WTC11 (cell line): ENCODE measurements around the gene HIBADH. TPM values are rescaled to one million over a fixed set of nuclear protein-coding genes. Genes with fewer than 3 reads are reported as not detected.

ENCODE experiments used
- ATAC-seq: fragments of 200-7000 bp; cut with Tn5 transposase; 2 replicates; pipeline ENCODE4 v1.10.0; 2021; ENCODE audit warnings: mild to moderate bottlenecking, moderate library complexity
- CTCF ChIA-PET: fragments of 300-600 bp; sonication (Branson Sonifier 250); formaldehyde crosslinking; loops from one replicate; lab custom pipeline; 2021; ENCODE audit warnings: antibody characterized with exemption; lab: Charles Lee
- POLR2A ChIA-PET: fragments of 350-600 bp; sonication (Branson Sonifier 250); formaldehyde crosslinking; loops from one replicate; lab custom pipeline; 2021; ENCODE audit warnings: antibody characterized with exemption; lab: Charles Lee
- DNase-seq: peaks from one replicate; pipeline ENCODE4 v3.0.0; 2021; ENCODE audit warnings: low spot score
- H3K27ac Mint-ChIP-seq: 2 replicates; pipeline ENCODE4 v1.8.0; 2021; ENCODE audit warnings: mixed read lengths
- H3K27me3 Mint-ChIP-seq: 2 replicates; pipeline ENCODE4 v1.8.0; 2021; ENCODE audit warnings: low read depth, mild to moderate bottlenecking, moderate library complexity, mixed read lengths
- H3K36me3 Mint-ChIP-seq: 2 replicates; pipeline ENCODE4 v1.8.0; 2021; ENCODE audit warnings: mixed read lengths
- H3K4me1 Mint-ChIP-seq: 2 replicates; pipeline ENCODE4 v1.8.0; 2022; ENCODE audit warnings: mixed read lengths
- H3K4me3 Mint-ChIP-seq: 2 replicates; pipeline ENCODE4 v1.8.0; 2021; ENCODE audit warnings: mild to moderate bottlenecking, moderate library complexity, mixed read lengths
- H3K9me3 Mint-ChIP-seq: 2 replicates; pipeline ENCODE4 v1.8.0; 2021; ENCODE audit warnings: mixed read lengths
- ATF1 ChIP-seq: sonication (generic); formaldehyde crosslinking; IDR thresholded peaks from 2 replicates; pipeline ENCODE4 v1.8.1; 2023; ENCODE audit warnings: mild to moderate bottlenecking, moderate library complexity, missing genetic modification reagents
- EMX1 ChIP-seq: fragments of 250-450 bp; sonication (Bioruptor Pico); IDR thresholded peaks from 2 replicates; pipeline ENCODE4 v1.8.0; 2021; ENCODE audit warnings: mild to moderate bottlenecking
- FOXP1 ChIP-seq: sonication (generic); formaldehyde crosslinking; IDR thresholded peaks from 2 replicates; pipeline ENCODE4 v1.8.0; 2022; ENCODE audit warnings: missing genetic modification reagents, mild to moderate bottlenecking, moderate library complexity, borderline replicate concordance
- GABPB1 ChIP-seq: sonication (generic); formaldehyde crosslinking; IDR thresholded peaks from 2 replicates; pipeline ENCODE4 v1.8.1; 2023; ENCODE audit warnings: mild to moderate bottlenecking, missing genetic modification reagents
- NR3C1 ChIP-seq: sonication (generic); formaldehyde crosslinking; conservative IDR thresholded peaks from 2 replicates; pipeline ENCODE4 v1.8.1; 2023; ENCODE audit warnings: low read depth, mild to moderate bottlenecking, missing genetic modification reagents
- PRRX2 ChIP-seq: fragments of 250-450 bp; sonication (Bioruptor Pico); IDR thresholded peaks from 2 replicates; pipeline ENCODE4 v1.8.0; 2021; ENCODE audit warnings: mild to moderate bottlenecking
- RELA ChIP-seq: sonication (generic); formaldehyde crosslinking; IDR thresholded peaks from 2 replicates; pipeline ENCODE4 v1.8.1; 2022; ENCODE audit warnings: missing genetic modification reagents, mild to moderate bottlenecking, borderline replicate concordance
- SMAD3 ChIP-seq: sonication (generic); formaldehyde crosslinking; IDR thresholded peaks from 2 replicates; pipeline ENCODE4 v1.8.0; 2022; ENCODE audit warnings: missing genetic modification reagents, mild to moderate bottlenecking, borderline replicate concordance
- SP1 ChIP-seq: sonication (generic); formaldehyde crosslinking; conservative IDR thresholded peaks from 2 replicates; pipeline ENCODE4 v1.8.1; 2022; ENCODE audit warnings: missing genetic modification reagents
- TEAD4 ChIP-seq: sonication (generic); formaldehyde crosslinking; IDR thresholded peaks from 2 replicates; pipeline ENCODE4 v1.8.0; 2022; ENCODE audit warnings: mild to moderate bottlenecking, missing genetic modification reagents
- ZNF121 ChIP-seq: sonication (generic); formaldehyde crosslinking; IDR thresholded peaks from 2 replicates; pipeline ENCODE4 v1.8.0; 2023; ENCODE audit warnings: missing genetic modification reagents
- ZNF263 ChIP-seq: sonication (generic); formaldehyde crosslinking; IDR thresholded peaks from 2 replicates; pipeline ENCODE4 v1.8.1; 2022; ENCODE audit warnings: low read depth, mild to moderate bottlenecking, moderate library complexity, missing genetic modification reagents
- ZNF396 ChIP-seq: fragments of 250-450 bp; sonication (Bioruptor Pico); IDR thresholded peaks from 2 replicates; pipeline ENCODE4 v1.8.0; 2021; ENCODE audit warnings: mild to moderate bottlenecking, moderate library complexity, borderline replicate concordance
- total RNA-seq: library from RNA; stranded (reverse); gene quantifications from 3 replicates; pipeline ENCODE4 v1.2.3, GENCODE V29; 2021
- TF ChIP-seq, protein P1 (sequence below): sonication (generic); formaldehyde crosslinking; IDR thresholded peaks from 2 replicates; pipeline ENCODE4 v1.8.1; 2022; ENCODE audit warnings: low read depth, mild to moderate bottlenecking, moderate library complexity, missing genetic modification reagents, borderline replicate concordance
- TF ChIP-seq, protein P2 (sequence below): sonication (generic); formaldehyde crosslinking; IDR thresholded peaks from 2 replicates; pipeline ENCODE4 v1.8.0; 2023; ENCODE audit warnings: missing genetic modification reagents
- TF ChIP-seq, protein P3 (sequence below): fragments of 250-450 bp; sonication (Bioruptor Pico); IDR thresholded peaks from 2 replicates; pipeline ENCODE4 v1.9.0; 2021; ENCODE audit warnings: mild to moderate bottlenecking, borderline replicate concordance
- TF ChIP-seq, protein P4 (sequence below): fragments of 250-450 bp; sonication (Bioruptor Pico); IDR thresholded peaks from 2 replicates; pipeline ENCODE4 v1.9.0; 2021; ENCODE audit warnings: mild to moderate bottlenecking
- TF ChIP-seq, protein P5 (sequence below): sonication (generic); formaldehyde crosslinking; IDR thresholded peaks from 2 replicates; pipeline ENCODE4 v1.8.0; 2022; ENCODE audit warnings: mild to moderate bottlenecking, missing genetic modification reagents
- TF ChIP-seq, protein P6 (sequence below): sonication (generic); formaldehyde crosslinking; IDR thresholded peaks from 2 replicates; pipeline ENCODE4 v1.8.0; 2022; ENCODE audit warnings: mild to moderate bottlenecking, missing genetic modification reagents
- TF ChIP-seq, protein P7 (sequence below): sonication (generic); formaldehyde crosslinking; IDR thresholded peaks from 2 replicates; pipeline ENCODE4 v1.8.1; 2022; ENCODE audit warnings: mild to moderate bottlenecking, moderate library complexity, missing genetic modification reagents

Gene HIBADH
- total RNA-seq, 1 experiment from 2014 or later = 27.9 TPM

DNA sequence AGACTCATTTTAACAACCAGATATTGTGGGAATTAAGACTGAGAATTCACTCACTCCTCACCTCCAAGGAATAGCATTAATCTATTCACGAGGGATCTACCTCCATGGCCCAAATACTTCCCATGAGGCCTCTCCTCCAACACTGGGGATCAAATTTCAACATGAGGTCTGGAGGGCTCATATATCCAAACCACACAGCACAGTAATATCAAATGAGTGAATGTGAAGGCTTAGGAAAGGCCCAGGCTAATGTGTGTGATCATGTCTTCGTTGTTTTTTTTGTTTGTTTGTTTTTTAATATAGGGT lies 46.5 kb downstream of the HIBADH start (continued):
- TF ChIP-seq SMAD3 (CRISPR knock-in tag) (no peak), NR3C1 (CRISPR knock-in tag) (no peak), PRRX2 (no peak), SP1 (no peak)
- TF ChIP-seq, protein P1, sequence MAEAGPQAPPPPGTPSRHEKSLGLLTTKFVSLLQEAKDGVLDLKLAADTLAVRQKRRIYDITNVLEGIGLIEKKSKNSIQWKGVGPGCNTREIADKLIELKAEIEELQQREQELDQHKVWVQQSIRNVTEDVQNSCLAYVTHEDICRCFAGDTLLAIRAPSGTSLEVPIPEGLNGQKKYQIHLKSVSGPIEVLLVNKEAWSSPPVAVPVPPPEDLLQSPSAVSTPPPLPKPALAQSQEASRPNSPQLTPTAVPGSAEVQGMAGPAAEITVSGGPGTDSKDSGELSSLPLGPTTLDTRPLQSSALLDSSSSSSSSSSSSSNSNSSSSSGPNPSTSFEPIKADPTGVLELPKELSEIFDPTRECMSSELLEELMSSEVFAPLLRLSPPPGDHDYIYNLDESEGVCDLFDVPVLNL (CRISPR knock-in tag) = no peak
- TF ChIP-seq, protein P2, sequence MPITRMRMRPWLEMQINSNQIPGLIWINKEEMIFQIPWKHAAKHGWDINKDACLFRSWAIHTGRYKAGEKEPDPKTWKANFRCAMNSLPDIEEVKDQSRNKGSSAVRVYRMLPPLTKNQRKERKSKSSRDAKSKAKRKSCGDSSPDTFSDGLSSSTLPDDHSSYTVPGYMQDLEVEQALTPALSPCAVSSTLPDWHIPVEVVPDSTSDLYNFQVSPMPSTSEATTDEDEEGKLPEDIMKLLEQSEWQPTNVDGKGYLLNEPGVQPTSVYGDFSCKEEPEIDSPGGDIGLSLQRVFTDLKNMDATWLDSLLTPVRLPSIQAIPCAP (CRISPR knock-in tag) = no peak
- TF ChIP-seq, protein P3, sequence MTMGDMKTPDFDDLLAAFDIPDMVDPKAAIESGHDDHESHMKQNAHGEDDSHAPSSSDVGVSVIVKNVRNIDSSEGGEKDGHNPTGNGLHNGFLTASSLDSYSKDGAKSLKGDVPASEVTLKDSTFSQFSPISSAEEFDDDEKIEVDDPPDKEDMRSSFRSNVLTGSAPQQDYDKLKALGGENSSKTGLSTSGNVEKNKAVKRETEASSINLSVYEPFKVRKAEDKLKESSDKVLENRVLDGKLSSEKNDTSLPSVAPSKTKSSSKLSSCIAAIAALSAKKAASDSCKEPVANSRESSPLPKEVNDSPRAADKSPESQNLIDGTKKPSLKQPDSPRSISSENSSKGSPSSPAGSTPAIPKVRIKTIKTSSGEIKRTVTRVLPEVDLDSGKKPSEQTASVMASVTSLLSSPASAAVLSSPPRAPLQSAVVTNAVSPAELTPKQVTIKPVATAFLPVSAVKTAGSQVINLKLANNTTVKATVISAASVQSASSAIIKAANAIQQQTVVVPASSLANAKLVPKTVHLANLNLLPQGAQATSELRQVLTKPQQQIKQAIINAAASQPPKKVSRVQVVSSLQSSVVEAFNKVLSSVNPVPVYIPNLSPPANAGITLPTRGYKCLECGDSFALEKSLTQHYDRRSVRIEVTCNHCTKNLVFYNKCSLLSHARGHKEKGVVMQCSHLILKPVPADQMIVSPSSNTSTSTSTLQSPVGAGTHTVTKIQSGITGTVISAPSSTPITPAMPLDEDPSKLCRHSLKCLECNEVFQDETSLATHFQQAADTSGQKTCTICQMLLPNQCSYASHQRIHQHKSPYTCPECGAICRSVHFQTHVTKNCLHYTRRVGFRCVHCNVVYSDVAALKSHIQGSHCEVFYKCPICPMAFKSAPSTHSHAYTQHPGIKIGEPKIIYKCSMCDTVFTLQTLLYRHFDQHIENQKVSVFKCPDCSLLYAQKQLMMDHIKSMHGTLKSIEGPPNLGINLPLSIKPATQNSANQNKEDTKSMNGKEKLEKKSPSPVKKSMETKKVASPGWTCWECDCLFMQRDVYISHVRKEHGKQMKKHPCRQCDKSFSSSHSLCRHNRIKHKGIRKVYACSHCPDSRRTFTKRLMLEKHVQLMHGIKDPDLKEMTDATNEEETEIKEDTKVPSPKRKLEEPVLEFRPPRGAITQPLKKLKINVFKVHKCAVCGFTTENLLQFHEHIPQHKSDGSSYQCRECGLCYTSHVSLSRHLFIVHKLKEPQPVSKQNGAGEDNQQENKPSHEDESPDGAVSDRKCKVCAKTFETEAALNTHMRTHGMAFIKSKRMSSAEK (CRISPR knock-in tag) = no peak

DNA sequence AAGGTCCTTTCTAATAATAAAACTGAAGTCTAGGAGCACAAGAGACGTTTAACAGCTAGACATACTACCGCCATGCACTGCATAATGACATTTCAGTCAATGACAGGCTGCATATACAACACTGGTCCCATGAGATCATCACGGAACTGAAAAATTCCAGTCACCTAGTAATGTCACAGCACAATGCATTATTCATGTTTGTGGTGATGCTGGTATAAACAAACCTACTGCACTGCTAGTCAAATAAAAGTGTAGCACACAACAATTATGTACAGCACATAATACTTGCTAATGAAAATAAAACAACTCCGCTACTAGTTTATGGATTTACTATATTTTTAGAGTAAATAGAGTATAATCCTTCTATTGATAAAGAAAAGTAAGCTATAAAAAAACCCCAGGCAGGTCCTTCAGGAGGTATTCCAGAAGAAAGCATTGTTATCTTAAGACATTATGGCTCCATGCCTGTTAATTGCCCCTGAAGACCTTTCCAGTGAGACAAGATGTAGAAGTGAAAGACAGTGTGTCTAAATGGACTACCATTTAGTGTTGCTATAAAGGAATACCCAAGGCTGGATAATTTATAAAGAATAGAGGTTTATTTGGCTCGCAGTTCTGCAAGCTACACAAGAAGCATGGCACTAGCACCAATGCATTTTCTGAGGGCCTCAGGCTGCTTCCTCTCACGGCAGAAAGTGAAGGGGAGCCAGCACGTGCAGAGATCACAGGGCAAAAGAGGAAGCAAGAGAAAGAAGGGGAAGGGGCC lies 47.1 kb downstream of the HIBADH start:
- no peak overlapping the region for H3K27ac Mint-ChIP-seq
- peaks cover 12% of the 10 kb centered on the region for H3K4me1 Mint-ChIP-seq
- no peaks in the 10 kb centered on the region for H3K27me3 Mint-ChIP-seq
- TF ChIP-seq, protein P4, sequence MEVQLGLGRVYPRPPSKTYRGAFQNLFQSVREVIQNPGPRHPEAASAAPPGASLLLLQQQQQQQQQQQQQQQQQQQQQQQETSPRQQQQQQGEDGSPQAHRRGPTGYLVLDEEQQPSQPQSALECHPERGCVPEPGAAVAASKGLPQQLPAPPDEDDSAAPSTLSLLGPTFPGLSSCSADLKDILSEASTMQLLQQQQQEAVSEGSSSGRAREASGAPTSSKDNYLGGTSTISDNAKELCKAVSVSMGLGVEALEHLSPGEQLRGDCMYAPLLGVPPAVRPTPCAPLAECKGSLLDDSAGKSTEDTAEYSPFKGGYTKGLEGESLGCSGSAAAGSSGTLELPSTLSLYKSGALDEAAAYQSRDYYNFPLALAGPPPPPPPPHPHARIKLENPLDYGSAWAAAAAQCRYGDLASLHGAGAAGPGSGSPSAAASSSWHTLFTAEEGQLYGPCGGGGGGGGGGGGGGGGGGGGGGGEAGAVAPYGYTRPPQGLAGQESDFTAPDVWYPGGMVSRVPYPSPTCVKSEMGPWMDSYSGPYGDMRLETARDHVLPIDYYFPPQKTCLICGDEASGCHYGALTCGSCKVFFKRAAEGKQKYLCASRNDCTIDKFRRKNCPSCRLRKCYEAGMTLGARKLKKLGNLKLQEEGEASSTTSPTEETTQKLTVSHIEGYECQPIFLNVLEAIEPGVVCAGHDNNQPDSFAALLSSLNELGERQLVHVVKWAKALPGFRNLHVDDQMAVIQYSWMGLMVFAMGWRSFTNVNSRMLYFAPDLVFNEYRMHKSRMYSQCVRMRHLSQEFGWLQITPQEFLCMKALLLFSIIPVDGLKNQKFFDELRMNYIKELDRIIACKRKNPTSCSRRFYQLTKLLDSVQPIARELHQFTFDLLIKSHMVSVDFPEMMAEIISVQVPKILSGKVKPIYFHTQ (CRISPR knock-in tag) = no peak
- TF ChIP-seq, all 79 proteins: peak for 0
- ChIA-PET POLR2A (no interaction called here), CTCF (no interaction called here)
- Mint-ChIP-seq H3K4me3 (no peak overlapping the region), H3K9me3 (peaks cover 27% of the 10 kb centered on the region), H3K36me3 (peaks cover 32% of the 10 kb centered on the region)
- ATAC-seq = no peak
- DNase-seq = no peak

DNA sequence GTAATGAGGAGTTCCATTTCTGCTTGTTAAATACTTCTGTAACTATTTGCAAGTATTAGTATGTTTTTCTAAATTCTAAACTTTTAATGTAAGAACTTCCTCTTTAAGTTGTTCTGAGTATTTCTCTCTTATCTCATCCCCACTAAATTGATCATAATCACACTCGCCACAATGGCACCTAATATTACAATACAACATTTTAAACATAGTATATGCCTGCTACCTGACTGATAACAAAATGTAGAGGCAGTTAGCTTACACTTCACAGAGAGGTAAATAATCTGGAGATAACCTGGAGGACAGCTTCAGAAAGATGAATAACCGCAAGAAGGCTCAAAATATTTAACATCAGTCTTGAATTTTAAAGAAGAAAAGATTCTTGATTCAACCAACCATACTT lies 48.6 kb downstream of the HIBADH start:
- no peak for ATAC-seq
- H3K9me3 Mint-ChIP-seq = peaks cover 12% of the 10 kb centered on the region
- no peak for TF ChIP-seq EMX1 (CRISPR knock-in tag)
- no peak for TF ChIP-seq FOXP1
- no peak for TF ChIP-seq GABPB1
- TF ChIP-seq ZNF121 (CRISPR knock-in tag) = no peak
- no peak for TF ChIP-seq TEAD4 (CRISPR knock-in tag)
- no peak for TF ChIP-seq ZNF396 (CRISPR knock-in tag)
- TF ChIP-seq, protein P5, sequence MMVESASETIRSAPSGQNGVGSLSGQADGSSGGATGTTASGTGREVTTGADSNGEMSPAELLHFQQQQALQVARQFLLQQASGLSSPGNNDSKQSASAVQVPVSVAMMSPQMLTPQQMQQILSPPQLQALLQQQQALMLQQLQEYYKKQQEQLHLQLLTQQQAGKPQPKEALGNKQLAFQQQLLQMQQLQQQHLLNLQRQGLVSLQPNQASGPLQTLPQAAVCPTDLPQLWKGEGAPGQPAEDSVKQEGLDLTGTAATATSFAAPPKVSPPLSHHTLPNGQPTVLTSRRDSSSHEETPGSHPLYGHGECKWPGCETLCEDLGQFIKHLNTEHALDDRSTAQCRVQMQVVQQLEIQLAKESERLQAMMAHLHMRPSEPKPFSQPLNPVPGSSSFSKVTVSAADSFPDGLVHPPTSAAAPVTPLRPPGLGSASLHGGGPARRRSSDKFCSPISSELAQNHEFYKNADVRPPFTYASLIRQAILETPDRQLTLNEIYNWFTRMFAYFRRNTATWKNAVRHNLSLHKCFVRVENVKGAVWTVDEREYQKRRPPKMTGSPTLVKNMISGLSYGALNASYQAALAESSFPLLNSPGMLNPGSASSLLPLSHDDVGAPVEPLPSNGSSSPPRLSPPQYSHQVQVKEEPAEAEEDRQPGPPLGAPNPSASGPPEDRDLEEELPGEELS (CRISPR knock-in tag) = no peak
- TF ChIP-seq, protein P6, sequence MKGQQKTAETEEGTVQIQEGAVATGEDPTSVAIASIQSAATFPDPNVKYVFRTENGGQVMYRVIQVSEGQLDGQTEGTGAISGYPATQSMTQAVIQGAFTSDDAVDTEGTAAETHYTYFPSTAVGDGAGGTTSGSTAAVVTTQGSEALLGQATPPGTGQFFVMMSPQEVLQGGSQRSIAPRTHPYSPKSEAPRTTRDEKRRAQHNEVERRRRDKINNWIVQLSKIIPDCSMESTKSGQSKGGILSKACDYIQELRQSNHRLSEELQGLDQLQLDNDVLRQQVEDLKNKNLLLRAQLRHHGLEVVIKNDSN = no peak
- no peak for TF ChIP-seq ZNF263 (CRISPR knock-in tag)
- TF ChIP-seq RELA = no peak
- TF ChIP-seq SMAD3 (CRISPR knock-in tag) = no peak
- no peak for TF ChIP-seq ATF1 (CRISPR knock-in tag)
- TF ChIP-seq NR3C1 (CRISPR knock-in tag) = no peak
- TF ChIP-seq, protein P7, sequence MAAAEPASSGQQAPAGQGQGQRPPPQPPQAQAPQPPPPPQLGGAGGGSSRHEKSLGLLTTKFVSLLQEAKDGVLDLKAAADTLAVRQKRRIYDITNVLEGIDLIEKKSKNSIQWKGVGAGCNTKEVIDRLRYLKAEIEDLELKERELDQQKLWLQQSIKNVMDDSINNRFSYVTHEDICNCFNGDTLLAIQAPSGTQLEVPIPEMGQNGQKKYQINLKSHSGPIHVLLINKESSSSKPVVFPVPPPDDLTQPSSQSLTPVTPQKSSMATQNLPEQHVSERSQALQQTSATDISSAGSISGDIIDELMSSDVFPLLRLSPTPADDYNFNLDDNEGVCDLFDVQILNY (CRISPR knock-in tag) = no peak

More for the DNA sequence above, 48.6 kb downstream of the HIBADH start:
- Mint-ChIP-seq H3K4me1 (peaks cover 12% of the 10 kb centered on the region), H3K27me3 (no peaks in the 10 kb centered on the region), H3K4me3 (no peak overlapping the region), H3K36me3 (peaks cover 18% of the 10 kb centered on the region), H3K27ac (no peak overlapping the region)
- ChIA-PET CTCF (no interaction called here), POLR2A (no interaction called here)
- DNase-seq = no peak
